NCI-H1092 treated with DMSO at 0.1 percent for 48 hours (cell line): ENCODE results near the gene MAP1LC3B.

Source experiments
- DNase-seq: peaks from one replicate; lab custom pipeline; 2025; lab: John Stamatoyannopoulos, UW

The MAP1LC3B gene

DNA sequence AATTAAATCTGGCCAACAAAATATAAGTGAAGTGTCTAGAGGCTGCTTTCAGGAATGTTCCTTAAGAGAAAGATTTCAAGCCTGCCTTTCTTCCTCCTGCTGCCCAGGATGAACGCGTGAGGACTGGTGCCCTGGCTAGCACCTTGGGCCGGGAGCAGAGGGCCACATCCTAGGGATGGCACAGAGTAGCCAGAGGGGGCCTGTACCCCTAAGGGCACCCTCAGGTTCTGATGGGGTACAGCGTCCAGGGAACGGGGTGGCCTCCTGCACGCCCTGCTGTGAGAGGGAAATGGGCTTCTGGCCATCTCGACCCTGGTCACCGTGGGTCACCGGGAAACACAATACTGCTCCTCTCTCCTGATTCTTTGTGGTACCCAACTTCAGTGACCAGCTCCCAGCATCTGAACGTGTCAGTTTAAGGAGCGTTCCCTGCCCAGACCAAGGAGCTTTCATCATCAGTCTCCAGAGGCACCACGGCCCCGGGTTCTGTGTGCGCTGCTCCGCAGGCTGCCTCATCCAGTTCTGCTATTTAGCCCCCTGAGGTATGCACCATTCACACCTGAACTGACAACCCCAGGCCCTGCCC, 40.3 kb downstream of the MAP1LC3B start:
- DNase-seq, result no peak

- no peak for DNase-seq
Measured at GRCh38 chr16:87434146-87434667, 42.1 kb downstream of the MAP1LC3B start.

DNA sequence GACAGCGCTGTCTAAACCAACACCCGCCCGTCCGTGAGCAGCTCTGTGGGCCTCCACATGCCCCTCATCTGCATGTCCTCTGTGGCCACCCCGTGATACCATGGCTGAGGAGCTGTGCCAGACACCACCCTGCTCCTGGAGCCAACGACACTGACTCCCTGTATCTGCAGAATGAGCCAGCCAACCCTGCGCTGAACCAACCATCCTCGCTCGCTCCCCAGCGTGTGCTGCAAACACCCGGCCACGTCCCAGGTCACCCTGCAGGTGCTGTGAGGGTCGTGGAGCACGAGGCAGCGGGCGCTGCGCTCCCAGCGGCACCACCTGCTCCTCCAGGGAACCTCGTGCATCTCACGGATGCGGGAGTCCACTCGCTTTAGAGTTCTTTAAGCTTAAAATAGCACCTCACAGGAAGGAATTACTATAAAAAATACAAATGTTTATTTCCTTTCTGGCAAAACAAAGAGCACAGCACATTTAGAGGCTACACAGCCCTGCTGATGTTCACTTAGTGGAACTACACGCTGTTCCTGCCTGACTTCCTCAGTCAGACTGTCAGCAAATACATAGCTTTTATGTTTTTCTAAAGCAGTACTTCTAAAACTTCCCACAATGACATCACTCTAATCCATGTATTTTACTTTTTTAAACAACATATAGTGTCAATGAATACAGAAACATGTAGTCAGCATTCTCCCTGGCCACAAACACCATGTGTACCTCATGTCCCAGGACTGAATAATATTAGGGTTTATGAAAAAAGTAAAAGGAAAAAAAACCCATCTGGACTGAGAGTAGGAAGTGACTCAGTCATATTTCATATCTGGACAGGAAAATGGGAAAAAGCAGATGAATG, 43.5 kb downstream of the MAP1LC3B start:
- DNase-seq, result no peak

DNA sequence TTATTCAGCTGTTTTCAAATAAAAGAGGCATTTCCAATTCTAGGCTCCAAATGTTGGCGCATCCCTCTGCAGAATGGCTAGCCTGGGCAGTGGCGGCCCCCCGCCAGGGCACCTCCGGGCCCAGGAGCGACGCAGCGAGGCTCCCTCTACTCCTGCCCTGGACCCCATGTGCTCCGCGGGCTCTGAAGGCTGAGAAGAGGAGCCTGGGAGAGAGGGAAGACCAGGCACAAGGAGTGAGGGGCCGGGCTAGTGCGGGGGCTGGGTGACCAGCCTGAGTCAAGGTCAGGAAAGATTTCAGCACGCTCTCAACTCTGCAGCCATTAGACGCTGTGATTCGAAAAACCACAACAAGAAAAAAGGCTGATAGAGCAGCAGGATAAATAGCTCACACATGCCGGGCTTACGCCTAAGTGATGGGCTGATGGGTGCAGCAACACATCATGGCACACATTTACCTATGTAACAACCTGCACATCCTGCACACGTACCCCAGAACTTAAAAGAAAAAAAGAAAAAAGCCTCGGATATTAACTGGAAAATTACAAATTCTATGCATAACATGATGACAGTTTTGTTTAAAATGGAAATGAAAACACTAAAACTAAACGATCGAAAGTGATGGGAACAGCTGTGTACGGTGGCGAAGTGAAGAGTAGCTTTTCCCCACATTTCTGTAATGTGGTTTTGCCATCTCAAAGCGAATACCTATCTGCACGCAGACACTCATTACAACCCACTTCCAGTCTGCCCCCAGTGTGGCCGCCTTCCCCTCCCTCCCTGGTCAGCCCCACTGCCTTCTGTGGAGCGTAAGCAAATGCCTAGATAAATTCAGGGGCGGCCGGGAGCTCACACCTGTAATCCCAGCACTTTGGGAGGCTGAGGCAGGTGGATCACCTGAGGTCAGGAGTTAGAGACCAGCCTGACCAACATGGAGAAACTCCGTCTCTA, 44.4 kb downstream of the MAP1LC3B start:
- no peak for DNase-seq

DNA sequence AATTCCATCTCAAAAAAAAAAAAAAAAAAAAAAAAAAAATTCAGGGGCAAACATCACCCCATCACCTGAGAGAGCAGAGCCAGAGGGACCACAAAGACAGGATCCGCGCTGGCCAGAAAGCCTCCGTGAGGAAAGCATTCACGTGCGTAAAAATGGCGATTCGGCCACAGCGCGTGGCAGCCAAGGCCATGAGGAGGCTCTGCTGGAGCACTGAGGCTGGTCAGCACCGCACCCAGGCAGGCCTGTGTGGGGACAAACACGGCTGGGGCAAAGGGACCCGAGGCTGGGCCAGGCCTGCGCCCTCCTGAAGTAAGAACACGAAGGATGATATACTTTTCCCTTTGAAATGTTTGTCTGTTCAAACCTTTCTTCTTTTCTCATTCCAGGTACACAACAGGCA, 45.2 kb downstream of the MAP1LC3B start:
- DNase-seq, result no peak

DNA sequence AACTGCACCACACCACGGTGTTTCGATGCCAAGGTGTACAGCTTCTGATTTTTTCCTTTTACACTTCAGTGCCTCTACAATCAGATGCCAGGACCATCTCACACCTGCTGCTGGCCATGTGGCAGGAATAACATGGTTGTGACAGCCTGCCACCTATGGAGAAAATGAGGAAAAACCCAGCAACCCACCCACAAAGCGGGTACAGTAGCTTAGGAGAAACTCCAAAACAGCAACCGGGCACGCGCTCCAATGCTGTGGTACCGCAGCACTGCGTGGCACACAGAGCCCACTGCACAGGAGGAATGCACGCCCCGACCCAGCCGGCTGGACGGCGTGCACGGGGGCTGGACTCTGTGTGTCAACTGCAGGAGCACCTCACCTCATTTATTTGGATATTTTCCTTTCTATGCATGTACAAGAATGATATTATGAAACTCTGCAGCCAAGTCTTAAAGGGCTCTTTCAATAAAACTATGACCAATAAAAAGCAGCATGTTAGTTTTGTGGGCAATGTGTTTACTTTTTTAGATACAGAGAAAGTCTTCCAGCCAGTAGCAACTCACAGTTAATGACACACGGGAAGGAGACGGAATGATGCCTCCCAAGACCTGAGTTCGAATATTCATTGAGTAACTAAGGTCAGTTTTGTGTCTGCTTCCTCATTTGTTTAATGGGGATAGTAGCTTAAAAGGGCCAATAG, 45.9 kb downstream of the MAP1LC3B start:
- DNase-seq, result peak; percentile 5

GRCh38 chr16:87438611-87438985, 46.5 kb downstream of the MAP1LC3B start:
- DNase-seq, result no peak

DNA sequence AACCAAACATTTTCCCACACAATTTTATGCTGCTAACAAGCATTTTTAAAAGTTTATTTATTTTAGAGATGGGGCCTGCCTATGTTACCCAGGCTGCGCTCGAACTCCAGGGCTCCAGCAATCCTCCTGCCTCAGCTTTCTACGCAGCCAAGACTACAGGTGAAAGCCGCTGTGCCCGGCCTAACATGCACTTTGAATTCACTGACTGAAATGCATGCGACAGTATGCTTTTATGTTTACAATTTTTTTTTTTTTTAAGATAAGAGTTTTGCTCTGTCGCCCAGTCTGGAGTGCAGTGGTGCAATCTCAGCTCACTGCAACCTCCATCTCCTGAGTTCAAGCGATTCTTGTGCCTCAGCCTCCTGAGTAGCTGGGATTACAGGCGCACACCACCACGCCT, 47.8 kb downstream of the MAP1LC3B start:
- DNase-seq, result no peak

DNA sequence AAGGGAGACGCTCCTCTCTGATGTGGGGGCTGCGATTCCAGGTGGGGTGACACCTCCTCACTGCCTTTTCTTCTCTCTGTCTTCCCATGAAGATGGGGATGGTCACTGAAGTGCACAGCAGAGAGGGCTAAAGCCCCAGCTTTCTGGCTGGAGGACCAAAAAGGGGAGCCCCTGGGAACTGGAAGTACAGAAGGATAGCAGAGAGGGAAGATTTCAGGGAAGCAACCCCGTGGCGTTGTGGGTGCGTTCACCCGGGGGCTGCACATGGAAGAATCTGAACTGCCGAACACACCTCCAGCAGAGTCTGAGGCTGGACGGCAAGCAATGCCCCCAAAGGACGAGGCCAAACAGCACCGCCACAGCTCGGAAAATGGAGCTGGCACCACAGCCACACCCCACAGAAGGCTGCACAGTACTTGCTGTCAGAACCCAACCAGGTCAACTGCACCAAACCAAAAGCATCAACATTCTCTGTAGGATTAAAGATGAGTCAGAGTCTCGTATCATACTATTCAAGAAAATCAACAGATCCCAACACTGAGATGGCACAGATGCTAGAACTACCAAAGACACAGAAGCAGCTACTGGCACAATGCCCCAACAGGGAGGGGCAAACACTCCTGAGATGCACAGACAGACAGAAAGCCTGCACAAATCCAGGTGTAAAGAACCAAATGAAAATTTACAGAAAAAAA, 49.9 kb downstream of the MAP1LC3B start:
- no peak for DNase-seq

- no peak for DNase-seq
Measured at GRCh38 chr16:87442581-87442966, 50.4 kb downstream of the MAP1LC3B start.

- DNase-seq, result no peak
Measured at GRCh38 chr16:87443016-87443415, 50.9 kb downstream of the MAP1LC3B start.

DNA sequence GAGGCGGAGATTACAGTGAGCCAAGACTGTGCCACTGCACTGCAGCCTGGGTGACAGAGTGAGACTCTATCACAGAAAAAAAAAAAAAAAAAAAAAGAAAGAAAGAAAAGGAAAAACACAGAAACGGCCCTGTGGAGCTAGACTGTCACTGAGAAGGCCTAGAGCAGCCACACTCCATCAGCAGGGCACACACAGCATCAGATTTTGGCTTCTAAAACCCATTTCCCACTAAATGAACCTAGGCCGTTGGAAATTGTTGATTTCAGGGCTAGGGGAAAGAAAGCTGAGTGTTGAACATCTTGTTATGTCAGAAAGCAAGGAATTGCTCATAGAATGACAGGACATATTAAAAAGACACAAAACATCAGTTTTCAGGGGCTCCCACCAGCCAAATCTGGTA, 51.8 kb downstream of the MAP1LC3B start:
- no peak for DNase-seq

- DNase-seq, result no peak
Measured at GRCh38 chr16:87445486-87445885, 53.4 kb downstream of the MAP1LC3B start.

DNA sequence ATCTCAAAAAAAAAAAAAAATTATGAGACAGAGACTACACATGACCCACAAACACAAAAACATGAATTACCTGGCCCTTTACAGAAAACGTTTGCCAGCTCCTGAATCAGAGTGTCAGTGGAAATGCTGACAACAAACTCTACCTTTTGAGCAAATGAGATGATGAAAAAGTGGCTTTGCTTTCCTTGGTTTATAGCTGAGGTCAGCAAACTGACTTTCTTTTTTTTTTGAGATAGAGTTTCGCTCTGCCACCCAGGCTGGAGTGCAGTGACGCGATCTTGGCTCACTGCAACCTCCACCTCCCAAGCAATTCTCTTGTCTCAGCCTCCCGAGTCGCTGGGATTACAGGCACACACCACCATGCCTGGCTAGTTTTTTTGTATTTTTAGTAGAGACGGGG, 54.3 kb downstream of the MAP1LC3B start:
- DNase-seq, result no peak

- no peak for DNase-seq
Measured at GRCh38 chr16:87447323-87447722, 55.2 kb downstream of the MAP1LC3B start.

DNA sequence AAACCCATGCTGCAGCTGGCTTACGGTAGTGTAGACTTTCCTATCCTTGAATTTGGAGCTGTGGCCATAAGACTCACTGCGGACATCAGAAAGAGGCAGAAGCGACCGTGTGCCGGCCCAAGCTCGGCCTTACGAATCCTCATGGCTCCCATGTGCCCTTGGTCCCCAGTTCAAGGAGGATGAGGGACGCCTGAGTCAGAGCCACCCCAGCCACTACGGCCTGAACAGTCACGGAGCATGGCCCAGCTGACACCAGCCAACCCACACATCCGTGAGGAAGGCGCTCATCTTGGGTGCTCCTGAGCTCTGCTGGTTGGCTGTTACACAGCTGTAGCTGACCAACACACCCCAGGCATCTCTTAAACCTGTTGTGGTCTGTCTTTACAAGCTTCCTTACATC, 56.7 kb downstream of the MAP1LC3B start:
- DNase-seq, result no peak

DNA sequence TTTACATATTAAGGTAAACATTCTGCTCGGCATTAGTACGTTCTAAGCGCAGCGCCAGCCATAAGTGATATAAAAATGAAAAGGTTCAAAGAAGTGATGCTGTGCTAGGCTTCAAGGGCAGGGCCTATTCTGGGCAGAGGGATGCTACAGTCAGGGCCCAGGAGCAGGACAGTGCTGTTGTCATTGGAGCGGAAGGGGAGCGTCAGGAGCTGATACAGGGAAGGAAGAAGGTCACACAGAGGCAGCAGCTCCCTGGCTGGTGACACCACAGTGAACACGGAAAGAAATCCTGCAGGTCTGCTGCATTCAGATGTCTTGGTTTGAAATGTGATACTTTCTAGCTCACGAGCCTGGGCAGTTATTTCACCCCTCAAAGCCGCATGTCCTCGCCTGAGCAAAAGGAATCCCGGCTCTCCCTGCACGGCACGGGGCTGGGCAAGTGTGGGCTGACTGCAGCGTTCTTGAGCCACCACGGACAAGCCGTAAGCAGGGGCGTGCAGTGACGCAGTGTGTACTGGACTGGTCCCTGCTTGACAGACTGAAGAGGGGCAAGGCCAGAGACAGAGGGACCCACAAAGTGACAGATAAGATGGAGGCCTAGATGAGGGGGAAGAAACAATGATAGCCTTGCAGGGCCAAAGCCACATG, 59.6 kb downstream of the MAP1LC3B start:
- no peak for DNase-seq

DNA sequence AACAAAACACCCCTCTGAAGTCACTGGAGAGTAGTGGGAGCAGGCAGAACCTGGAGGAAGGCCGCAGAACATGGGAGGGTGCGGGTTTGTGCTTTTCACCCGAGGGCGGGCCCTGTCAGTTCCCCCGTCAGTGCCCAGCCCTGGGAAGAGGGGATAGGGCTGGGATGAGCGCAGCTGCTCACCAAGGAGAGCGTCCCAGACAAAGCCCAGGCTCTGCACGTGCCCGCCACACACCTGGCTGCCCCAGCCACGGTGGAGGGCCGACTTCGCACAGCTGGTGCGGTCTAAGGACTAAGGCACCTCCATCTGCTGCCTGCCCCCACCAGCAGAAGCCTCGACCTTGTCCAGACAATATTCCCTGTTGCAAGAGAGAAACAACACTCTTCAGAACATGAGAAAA, 61.2 kb downstream of the MAP1LC3B start:
- no peak for DNase-seq
